Measurements from ENCODE around the gene SPRR1A. TPM values are rescaled to one million over a fixed set of nuclear protein-coding genes. Genes with fewer than 3 reads are reported as not detected.

Gene SPRR1A, protein sequence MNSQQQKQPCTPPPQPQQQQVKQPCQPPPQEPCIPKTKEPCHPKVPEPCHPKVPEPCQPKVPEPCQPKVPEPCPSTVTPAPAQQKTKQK
- not detected in 5 replicates for total RNA-seq (2022; extraction: Qiagen RNA extraction; ENCODE audit: low read depth)

GRCh38 chr1:152983743-152984142, at the start of gene SPRR1A:
SPRR1A (plus strand) TSS chr1:152984081; CDS start chr1:152985231, 1,150 bp downstream.

DNA sequence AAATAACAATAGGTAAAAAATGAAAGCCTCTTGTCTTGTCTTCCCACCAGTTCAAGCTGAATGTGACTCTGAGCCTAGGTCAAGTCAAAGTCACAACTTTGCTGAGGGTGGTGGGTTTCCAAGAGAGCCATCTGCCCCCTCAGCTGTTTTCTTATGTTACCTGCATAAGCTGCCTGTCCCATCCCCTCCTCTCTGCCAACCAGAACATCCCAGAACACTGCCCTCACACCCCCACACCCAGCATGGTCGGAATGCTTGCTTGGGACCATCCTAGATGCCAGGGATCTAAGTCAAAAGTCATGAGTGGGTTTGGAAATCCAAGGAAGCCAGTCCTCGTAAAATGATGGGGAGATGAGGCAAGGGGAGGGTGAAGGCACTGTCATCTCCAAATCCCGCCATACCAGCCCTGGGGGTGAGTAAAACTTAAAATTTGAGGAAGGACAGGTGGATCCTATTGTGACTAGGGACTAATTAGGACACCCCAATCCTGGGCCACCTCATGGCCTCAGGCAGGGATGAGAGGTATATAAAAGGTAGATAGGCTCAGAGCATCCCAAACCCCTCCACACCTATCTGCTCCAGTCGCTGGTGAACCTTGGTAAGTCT, 37.1 kb upstream of the SPRR1A start, which contains the start of gene SPRR5:
Gene SPRR5, plus strand, starts transcription at position 556 of the 606 bp plus-strand sequence. CDS start 1,349 bp downstream, outside the sequence.

DNA sequence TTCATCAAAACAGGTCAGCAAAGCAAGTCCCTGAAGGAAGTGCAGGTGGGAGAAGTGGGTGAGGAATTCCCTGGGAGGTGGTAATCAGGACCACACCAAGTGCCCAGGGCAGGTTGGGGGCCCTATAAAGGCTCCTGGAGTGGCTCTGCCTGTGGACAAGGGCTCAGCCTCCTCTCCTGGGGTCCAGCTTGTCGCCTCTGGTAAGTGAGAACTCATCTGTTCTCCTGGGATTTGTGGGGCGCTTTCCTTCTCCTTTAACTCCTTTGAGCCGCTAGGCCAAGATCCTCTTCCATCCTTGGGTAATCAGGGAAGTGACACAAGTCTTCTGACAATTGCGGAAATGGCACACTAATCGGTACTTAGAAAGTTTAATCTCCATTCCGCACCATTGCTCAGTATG, 13.4 kb upstream of the SPRR1A start, which contains the start of gene SPRR4:
Gene SPRR4, plus strand, starts transcription at position 154 of the 400 bp plus-strand sequence. CDS start 1,243 bp downstream, outside the sequence.

GRCh38 chr1:153001382-153001781, 17.5 kb downstream of the SPRR1A start, which contains the start of gene SPRR3:
SPRR3 (plus strand) TSS chr1:153001749; CDS start chr1:153003021, 1,272 bp downstream.

DNA sequence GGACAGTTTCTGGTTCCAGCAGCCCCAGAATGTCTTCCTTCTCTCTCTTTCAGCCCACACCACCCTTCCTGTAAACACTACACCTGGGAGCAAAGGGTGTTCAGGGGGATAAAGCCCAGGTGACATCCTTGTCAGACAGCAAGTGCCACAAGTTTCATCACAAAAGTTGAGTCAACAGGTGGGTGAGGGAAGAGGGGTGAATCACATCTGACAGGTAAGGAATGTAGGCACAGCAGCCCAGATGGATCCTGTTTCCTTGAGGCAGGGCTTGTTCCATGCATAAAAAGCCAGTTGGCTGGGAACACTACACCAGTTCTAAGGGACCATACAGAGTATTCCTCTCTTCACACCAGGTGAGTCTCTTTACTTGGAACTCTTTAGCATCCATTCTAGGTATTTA, 47.0 kb downstream of the SPRR1A start, which contains the start of gene SPRR1B:
Gene SPRR1B, plus strand, starts transcription at position 309 of the 400 bp plus-strand sequence. CDS start 1,143 bp downstream, outside the sequence.

Other genes starting within 250 kb of the SPRR1A start
- gene KPRP, start 226.1 kb upstream of the SPRR1A start, total RNA-seq (2022; extraction: Qiagen RNA extraction; ENCODE audit: low read depth): not detected in 5 replicates
- gene LCE1F, start 208.9 kb upstream of the SPRR1A start, total RNA-seq (2022; extraction: Qiagen RNA extraction; ENCODE audit: low read depth): not detected in 5 replicates
- gene LCE1E, start 197.8 kb upstream of the SPRR1A start, total RNA-seq (2022; extraction: Qiagen RNA extraction; ENCODE audit: low read depth): 0.14 TPM in 1 of 5 replicates, not detected in the others
- not detected in 5 replicates for gene LCE1D, start 187.4 kb upstream of the SPRR1A start, total RNA-seq (2022; extraction: Qiagen RNA extraction; ENCODE audit: low read depth)
- gene LCE1C, start 177.4 kb upstream of the SPRR1A start, total RNA-seq (2022; extraction: Qiagen RNA extraction; ENCODE audit: low read depth): not detected in 5 replicates
- gene LCE1B, start 172.1 kb upstream of the SPRR1A start, total RNA-seq (2022; extraction: Qiagen RNA extraction; ENCODE audit: low read depth): not detected in 5 replicates
- gene LCE1A, start 156.6 kb upstream of the SPRR1A start, total RNA-seq (2022; extraction: Qiagen RNA extraction; ENCODE audit: low read depth): not detected in 5 replicates
- not detected in 5 replicates for gene LCE6A, start 141.2 kb upstream of the SPRR1A start, total RNA-seq (2022; extraction: Qiagen RNA extraction; ENCODE audit: low read depth)
- gene LCE7A, start 124.1 kb upstream of the SPRR1A start, total RNA-seq (2022; extraction: Qiagen RNA extraction; ENCODE audit: low read depth): not detected in 5 replicates
- not detected in 5 replicates for gene SMCP, start 105.8 kb upstream of the SPRR1A start, total RNA-seq (2022; extraction: Qiagen RNA extraction; ENCODE audit: low read depth)
- gene IVL, start 75.5 kb upstream of the SPRR1A start, total RNA-seq (2022; extraction: Qiagen RNA extraction; ENCODE audit: low read depth): 0.08 TPM in 1 of 5 replicates, not detected in the others
- gene SPRR5, start 36.9 kb upstream of the SPRR1A start, total RNA-seq (2022; extraction: Qiagen RNA extraction; ENCODE audit: low read depth): not detected in 5 replicates
- gene SPRR4, start 13.4 kb upstream of the SPRR1A start, total RNA-seq (2022; extraction: Qiagen RNA extraction; ENCODE audit: low read depth): not detected in 5 replicates
- gene SPRR3, start 17.7 kb downstream of the SPRR1A start, total RNA-seq (2022; extraction: Qiagen RNA extraction; ENCODE audit: low read depth): not detected in 5 replicates
- not detected in 5 replicates for gene SPRR1B, start 47.1 kb downstream of the SPRR1A start, total RNA-seq (2022; extraction: Qiagen RNA extraction; ENCODE audit: low read depth)
- not detected in 5 replicates for gene SPRR2D, start 57.0 kb downstream of the SPRR1A start, total RNA-seq (2022; extraction: Qiagen RNA extraction; ENCODE audit: low read depth)
- gene SPRR2A, start 73.4 kb downstream of the SPRR1A start, total RNA-seq (2022; extraction: Qiagen RNA extraction; ENCODE audit: low read depth): not detected in 5 replicates
- not detected in 5 replicates for gene SPRR2B, start 87.5 kb downstream of the SPRR1A start, total RNA-seq (2022; extraction: Qiagen RNA extraction; ENCODE audit: low read depth)
- gene SPRR2E, start 110.4 kb downstream of the SPRR1A start, total RNA-seq (2022; extraction: Qiagen RNA extraction; ENCODE audit: low read depth): not detected in 5 replicates
- gene SPRR2F, start 129.4 kb downstream of the SPRR1A start, total RNA-seq (2022; extraction: Qiagen RNA extraction; ENCODE audit: low read depth): not detected in 5 replicates
- gene SPRR2G, start 166.8 kb downstream of the SPRR1A start, total RNA-seq (2022; extraction: Qiagen RNA extraction; ENCODE audit: low read depth): not detected in 5 replicates
- gene LELP1, start 219.3 kb downstream of the SPRR1A start, total RNA-seq (2022; extraction: Qiagen RNA extraction; ENCODE audit: low read depth): not detected in 5 replicates
- not detected in 5 replicates for gene PRR9, start 233.5 kb downstream of the SPRR1A start, total RNA-seq (2022; extraction: Qiagen RNA extraction; ENCODE audit: low read depth)